Keratinocyte (primary cell): ENCODE results near the gene CCNB1IP1. TPM values are rescaled to one million over a fixed set of nuclear protein-coding genes. Genes with fewer than 3 reads are reported as not detected.

Experiments used
- DNase-seq: peaks from one replicate; pipeline ENCODE4 v3.0.0-alpha.2; 2011; ENCODE audit warnings: low read depth, missing footprints, low spot score
- FAIRE-seq: peaks from 2 replicates; lab custom pipeline; 2011; peaks lifted over from hg19 to GRCh38; lab: Jason Lieb, UNC
- H2AFZ ChIP-seq: 2 replicates; pipeline ENCODE4 v1.6.0; 2012; ENCODE audit warnings: low read length, control low read depth, inconsistent platforms; ENCODE audit not compliant: control insufficient read depth
- H3K27ac ChIP-seq: 2 replicates; pipeline ENCODE4 v1.5.1; 2011; ENCODE audit warnings: low read length; ENCODE audit not compliant: control insufficient read depth, insufficient read depth
- H3K27me3 ChIP-seq: 3 replicates; pipeline ENCODE4 v1.6.0; 2011; ENCODE audit warnings: low read length; ENCODE audit not compliant: control insufficient read depth, insufficient read depth; ENCODE audit errors: extremely low read depth
- H3K36me3 ChIP-seq, 2 experiments: 2 replicates in 1 of 2; 3 replicates in 1 of 2; pipeline ENCODE4 v1.5.1; 2011; ENCODE audit warnings: low read length in 2 of 2, mild to moderate bottlenecking in 1 of 2; ENCODE audit not compliant: control insufficient read depth in 2 of 2, insufficient read depth in 2 of 2; ENCODE audit errors: extremely low read depth in 1 of 2
- H3K4me1 ChIP-seq: 3 replicates; pipeline ENCODE4 v1.5.1; 2011; ENCODE audit warnings: low read length; ENCODE audit not compliant: control insufficient read depth, insufficient read depth; ENCODE audit errors: extremely low read depth
- H3K4me2 ChIP-seq: 3 replicates; pipeline ENCODE4 v1.6.0; 2011; ENCODE audit warnings: low read depth, low read length; ENCODE audit not compliant: control insufficient read depth, insufficient read depth; ENCODE audit errors: extremely low read depth
- H3K4me3 ChIP-seq, 3 experiments: fragments of 200-600 bp in 1 of 3; sonication (generic) in 1 of 3; 2 replicates in 2 of 3; 3 replicates in 1 of 3; pipeline ENCODE4 v1.5.1; 2011 to 2016; ENCODE audit warnings: low read length in 3 of 3, mild to moderate bottlenecking in 3 of 3, control low read depth in 2 of 3, inconsistent platforms in 1 of 3, low read depth in 1 of 3, mixed read lengths in 1 of 3, mixed run types in 1 of 3, moderate library complexity in 1 of 3; ENCODE audit not compliant: control insufficient read depth in 2 of 3, insufficient read depth in 2 of 3; ENCODE audit errors: extremely low read depth in 1 of 3
- H3K79me2 ChIP-seq: 2 replicates; pipeline ENCODE4 v1.6.0; 2012; ENCODE audit warnings: low read length; ENCODE audit not compliant: control insufficient read depth, insufficient read depth
- H3K9ac ChIP-seq: 3 replicates; pipeline ENCODE4 v1.6.0; 2011; ENCODE audit warnings: low read length; ENCODE audit not compliant: control insufficient read depth, insufficient read depth; ENCODE audit errors: extremely low read depth
- H3K9me1 ChIP-seq: 3 replicates; pipeline ENCODE4 v1.6.0; 2011; ENCODE audit warnings: low read length; ENCODE audit not compliant: control insufficient read depth, insufficient read depth; ENCODE audit errors: extremely low read depth
- H3K9me3 ChIP-seq: 2 replicates; pipeline ENCODE4 v1.5.1; 2012; ENCODE audit warnings: low read depth, low read length; ENCODE audit not compliant: control insufficient read depth
- H4K20me1 ChIP-seq: 3 replicates; pipeline ENCODE4 v1.6.0; 2011; ENCODE audit warnings: low read length; ENCODE audit not compliant: control insufficient read depth, insufficient read depth; ENCODE audit errors: extremely low read depth
- CTCF ChIP-seq, 3 experiments: IDR thresholded peaks in 1 of 3; conservative IDR thresholded peaks in 1 of 3; optimal IDR thresholded peaks in 1 of 3; 2 replicates in 2 of 3; 3 replicates in 1 of 3; pipeline versions ENCODE3 to v1.5.1; 2011; ENCODE audit warnings: low read length in 3 of 3, mild to moderate bottlenecking in 3 of 3, moderate library complexity in 2 of 3, control low read depth in 1 of 3, inconsistent platforms in 1 of 3; ENCODE audit not compliant: insufficient read depth in 2 of 3; ENCODE audit errors: extremely low read depth in 1 of 3
- EZH2 ChIP-seq: IDR thresholded peaks from one replicate; pipeline ENCODE4 v1.6.1; 2012; ENCODE audit warnings: inconsistent platforms, mild to moderate bottlenecking, low read length, moderate library complexity
- dilution Hi-C: fragments of 300-500 bp; cut with MboI; formaldehyde crosslinking; loops from one replicate; pipeline ENCODE4 v1.7.0; 2020; ENCODE audit warnings: low sequenced_read_pairs; ENCODE audit not compliant: extremely low pct_ligation_motif_present
- polyA plus RNA-seq, 5 experiments: library from polyadenylated mRNA; depleted of rRNA in 3 of 5; stranded (reverse) in 3 of 5; stranded (forward) in 1 of 5; unstranded in 1 of 5; fragments of >200 nt; gene quantifications; 1 replicate in 1 of 5; 2 replicates in 3 of 5; 3 replicates in 1 of 5; pipeline versions ENCODE4 v1.2.1 to v1.2.3, GENCODE V29; 2011 to 2012; ENCODE audit warnings: missing spikeins in 2 of 5, low read depth in 1 of 5, low replicate concordance in 1 of 5

Gene CCNB1IP1
- polyA plus RNA-seq, 1 donor (not counting 4 experiments of a cell fraction or from before 2014, with no cell fraction given), result 65.8 TPM

DNA sequence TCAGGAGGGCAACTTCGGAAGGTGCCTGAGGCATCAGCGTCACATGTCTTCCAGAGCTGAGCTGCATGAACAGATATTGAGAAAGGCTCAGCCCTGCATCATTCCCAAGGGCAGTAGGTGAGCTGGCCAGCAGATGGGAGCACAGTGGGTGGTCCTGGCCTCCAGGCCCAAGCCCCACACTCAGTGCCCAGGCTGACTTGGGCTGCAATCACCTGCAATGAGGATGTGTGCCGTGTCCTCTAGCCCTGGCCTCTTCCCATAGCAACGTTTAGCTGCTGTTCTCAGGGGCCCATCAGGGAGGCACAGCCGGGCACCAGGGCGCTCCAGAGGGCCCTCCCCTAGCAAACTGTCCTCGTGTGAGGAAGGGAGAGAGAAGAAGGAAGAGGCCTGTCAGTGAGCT is 48.3 kb upstream of the CCNB1IP1 start:
- no peak for FAIRE-seq
- Histone ChIP-seq H4K20me1 (no peaks in the 10 kb centered on the region), H3K79me2 (no peaks in the 10 kb centered on the region), H3K36me3 (peaks cover 47 to 71% of the 10 kb centered on the region in 2 experiments), H3K4me1 (no peaks in the 10 kb centered on the region), H3K4me2 (no peak overlapping the region), H3K9me1 (no peaks in the 10 kb centered on the region), H3K4me3 (no peak overlapping the region), H3K27ac (no peak overlapping the region), H3K9me3 (no peaks in the 10 kb centered on the region), H3K27me3 (no peaks in the 10 kb centered on the region), H2AFZ (no peak overlapping the region), H3K9ac (no peak overlapping the region)
- dilution Hi-C loops, result no loop called here
- no peak for TF ChIP-seq CTCF (optimal IDR thresholded peaks at IDR 0.05 in 1 of 3, IDR thresholded peaks at IDR 0.05 in 1 of 3, conservative IDR thresholded peaks at IDR 0.05 in 1 of 3; ENCODE audit: extremely low read depth in 1 of 3, insufficient read depth in 2 of 3, low read length in 3 of 3)
- TF ChIP-seq EZH2, result no peak
- DNase-seq, result no peak

GRCh38 chr14:20380681-20381080 is 47.6 kb upstream of the CCNB1IP1 start:
- peaks cover 52 to 70% of the 10 kb centered on the region in 2 experiments for H3K36me3 ChIP-seq
- no peaks in the 10 kb centered on the region for H3K9me3 ChIP-seq
- H4K20me1 ChIP-seq, result no peaks in the 10 kb centered on the region
- no peak overlapping the region for H3K9ac ChIP-seq
- no peak for TF ChIP-seq CTCF (optimal IDR thresholded peaks at IDR 0.05 in 1 of 3, IDR thresholded peaks at IDR 0.05 in 1 of 3, conservative IDR thresholded peaks at IDR 0.05 in 1 of 3; ENCODE audit: extremely low read depth in 1 of 3, insufficient read depth in 2 of 3, low read length in 3 of 3)
- no peak for TF ChIP-seq EZH2
- no peaks in the 10 kb centered on the region for H3K79me2 ChIP-seq
- H3K27me3 ChIP-seq, result no peaks in the 10 kb centered on the region
- no peaks in the 10 kb centered on the region for H3K9me1 ChIP-seq
- H3K4me3 ChIP-seq, result no peak overlapping the region
- no peak for DNase-seq
- no peak for FAIRE-seq
- no peaks in the 10 kb centered on the region for H3K4me1 ChIP-seq
- dilution Hi-C loops, result no loop called here
- H2AFZ ChIP-seq, result no peak overlapping the region
- H3K4me2 ChIP-seq, result no peak overlapping the region
- H3K27ac ChIP-seq, result no peak overlapping the region
